Astrocyte (in vitro differentiated cells and primary cell): ENCODE measurements around the gene PRKCH. TPM values are rescaled to one million over a fixed set of nuclear protein-coding genes. Genes with fewer than 3 reads are reported as not detected.

Experiments
- DNase-seq: peaks from one replicate; pipeline ENCODE4 v3.0.0-alpha.2; 2010; ENCODE audit warnings: low read depth
- FAIRE-seq: peaks from 2 replicates; lab custom pipeline; 2011; peaks lifted over from hg19 to GRCh38; lab: Jason Lieb, UNC
- H2AFZ ChIP-seq: 2 replicates; pipeline ENCODE4 v1.6.0; 2012; ENCODE audit warnings: low read depth, low read length, inconsistent platforms
- H3K27ac ChIP-seq: 2 replicates; pipeline ENCODE4 v1.5.1; 2011; ENCODE audit warnings: low read depth, low read length, inconsistent platforms
- H3K27me3 ChIP-seq: 2 replicates; pipeline ENCODE4 v1.6.0; 2011; ENCODE audit warnings: low read length, inconsistent platforms; ENCODE audit not compliant: insufficient read depth
- H3K36me3 ChIP-seq: 2 replicates; pipeline ENCODE4 v1.5.1; 2011; ENCODE audit warnings: low read length, inconsistent platforms; ENCODE audit not compliant: insufficient read depth
- H3K4me1 ChIP-seq: 2 replicates; pipeline ENCODE4 v1.5.1; 2011; ENCODE audit warnings: low read length, inconsistent platforms; ENCODE audit not compliant: insufficient read depth
- H3K4me2 ChIP-seq: 2 replicates; pipeline ENCODE4 v1.6.0; 2012; ENCODE audit warnings: low read length, inconsistent platforms
- H3K4me3 ChIP-seq: 2 replicates; pipeline ENCODE4 v1.5.1; 2011; ENCODE audit warnings: low read depth, mild to moderate bottlenecking, low read length, inconsistent platforms; ENCODE audit not compliant: insufficient read depth
- H3K79me2 ChIP-seq: 2 replicates; pipeline ENCODE4 v1.6.0; 2012; ENCODE audit warnings: mild to moderate bottlenecking, low read length, inconsistent platforms; ENCODE audit not compliant: insufficient read depth
- H3K9ac ChIP-seq: 2 replicates; pipeline ENCODE4 v1.6.0; 2012; ENCODE audit warnings: mild to moderate bottlenecking, low read length, inconsistent platforms
- H3K9me3 ChIP-seq: 2 replicates; pipeline ENCODE4 v1.5.1; 2012; ENCODE audit warnings: low read depth, mild to moderate bottlenecking, low read length, inconsistent platforms; ENCODE audit not compliant: insufficient read depth
- H4K20me1 ChIP-seq: 2 replicates; pipeline ENCODE4 v1.6.0; 2012; ENCODE audit warnings: low read length, inconsistent platforms; ENCODE audit not compliant: insufficient read depth
- H3K27ac Mint-ChIP-seq: one replicate; pipeline ENCODE4 v1.8.0; 2021; ENCODE audit warnings: mild to moderate bottlenecking, mixed read lengths; ENCODE audit not compliant: unreplicated experiment
- H3K27me3 Mint-ChIP-seq: one replicate; pipeline ENCODE4 v1.8.0; 2021; ENCODE audit warnings: low read depth, mixed read lengths; ENCODE audit not compliant: unreplicated experiment
- H3K36me3 Mint-ChIP-seq: one replicate; pipeline ENCODE4 v1.8.0; 2021; ENCODE audit warnings: low read depth, mixed read lengths; ENCODE audit not compliant: unreplicated experiment
- H3K4me1 Mint-ChIP-seq: one replicate; pipeline ENCODE4 v1.8.0; 2021; ENCODE audit warnings: low read depth, mixed read lengths; ENCODE audit not compliant: unreplicated experiment
- H3K4me3 Mint-ChIP-seq: one replicate; pipeline ENCODE4 v1.8.0; 2021; ENCODE audit warnings: mild to moderate bottlenecking, moderate library complexity, mixed read lengths; ENCODE audit not compliant: unreplicated experiment
- H3K9me3 Mint-ChIP-seq: one replicate; pipeline ENCODE4 v1.8.0; 2021; ENCODE audit warnings: mild to moderate bottlenecking, mixed read lengths; ENCODE audit not compliant: unreplicated experiment
- CTCF ChIP-seq: IDR thresholded peaks from 2 replicates; pipeline ENCODE4 v1.5.1; 2011; ENCODE audit warnings: low read depth, mild to moderate bottlenecking, inconsistent platforms, low read length, moderate library complexity; ENCODE audit not compliant: insufficient read depth
- EZH2 ChIP-seq: IDR thresholded peaks from 2 replicates; pipeline ENCODE4 v1.6.1; 2012; ENCODE audit warnings: mild to moderate bottlenecking, low read length, inconsistent platforms; ENCODE audit not compliant: insufficient read depth
- total RNA-seq: library from RNA; stranded (reverse); gene quantifications from 2 replicates; pipeline ENCODE4 v1.2.1, GENCODE V29; 2021

PRKCH gene
- total RNA-seq, 1 donor from 2014 or later, result 6.0 TPM

- TF ChIP-seq EZH2 (no peak), CTCF (no peak)
- H3K27me3 Mint-ChIP-seq, result no peaks in the 10 kb centered on the region
- Histone ChIP-seq H3K4me1 (peaks cover 74% of the 10 kb centered on the region), H3K27ac (peak overlapping the region; percentile 80), H3K4me3 (peak overlapping the region; percentile 15), H3K9ac (peak overlapping the region; percentile 61), H4K20me1 (no peaks in the 10 kb centered on the region), H3K27me3 (no peaks in the 10 kb centered on the region), H2AFZ (no peak overlapping the region), H3K4me2 (peak overlapping the region; percentile 69), H3K79me2 (no peaks in the 10 kb centered on the region), H3K9me3 (no peaks in the 10 kb centered on the region), H3K36me3 (no peaks in the 10 kb centered on the region)
- H3K4me1 Mint-ChIP-seq, result peaks cover 84% of the 10 kb centered on the region
- H3K27ac Mint-ChIP-seq, result peak overlapping the region; percentile 97
- no peaks in the 10 kb centered on the region for H3K9me3 Mint-ChIP-seq
- FAIRE-seq, result peak; percentile 50
- H3K4me3 Mint-ChIP-seq, result peak overlapping the region; percentile 77
- DNase-seq, result peak; percentile 99
- peaks cover 2% of the 10 kb centered on the region for H3K36me3 Mint-ChIP-seq
Observed at GRCh38 chr14:61569812-61570548, 248.6 kb downstream of the PRKCH start.

GRCh38 chr14:61570549-61571290 is 249.3 kb downstream of the PRKCH start:
- peak overlapping the region; percentile 15 for H3K4me3 ChIP-seq
- DNase-seq, result no peak
- Mint-ChIP-seq H3K36me3 (peaks cover 2% of the 10 kb centered on the region), H3K27me3 (no peaks in the 10 kb centered on the region), H3K4me1 (peaks cover 88% of the 10 kb centered on the region), H3K27ac (peak overlapping the region; percentile 97), H3K4me3 (peak overlapping the region; percentile 77), H3K9me3 (no peaks in the 10 kb centered on the region)
- TF ChIP-seq CTCF (no peak), EZH2 (no peak)
- no peaks in the 10 kb centered on the region for H3K27me3 ChIP-seq
- peak; percentile 34 for FAIRE-seq
- H3K27ac ChIP-seq, result peak overlapping the region; percentile 80
- H3K4me1 ChIP-seq, result peaks cover 70% of the 10 kb centered on the region
- no peaks in the 10 kb centered on the region for H4K20me1 ChIP-seq
- H3K9me3 ChIP-seq, result no peaks in the 10 kb centered on the region
- no peaks in the 10 kb centered on the region for H3K79me2 ChIP-seq
- H3K9ac ChIP-seq, result peak overlapping the region; percentile 61
- peak overlapping the region; percentile 69 for H3K4me2 ChIP-seq
- H2AFZ ChIP-seq, result peak overlapping the region; percentile 6
- H3K36me3 ChIP-seq, result no peaks in the 10 kb centered on the region

- peak overlapping the region; percentile 5 for H3K27ac Mint-ChIP-seq
- Histone ChIP-seq H4K20me1 (no peaks in the 10 kb centered on the region), H2AFZ (no peak overlapping the region), H3K4me3 (no peak overlapping the region), H3K4me2 (no peak overlapping the region), H3K9ac (no peak overlapping the region), H3K27ac (no peak overlapping the region), H3K9me3 (no peaks in the 10 kb centered on the region), H3K27me3 (no peaks in the 10 kb centered on the region), H3K4me1 (peaks cover 61% of the 10 kb centered on the region), H3K79me2 (no peaks in the 10 kb centered on the region), H3K36me3 (no peaks in the 10 kb centered on the region)
- FAIRE-seq (no peak), DNase-seq (no peak)
- H3K4me3 Mint-ChIP-seq, result peak overlapping the region; percentile 36
- no peaks in the 10 kb centered on the region for H3K27me3 Mint-ChIP-seq
- H3K9me3 Mint-ChIP-seq, result no peaks in the 10 kb centered on the region
- H3K36me3 Mint-ChIP-seq, result peaks cover 2% of the 10 kb centered on the region
- TF ChIP-seq EZH2 (no peak), CTCF (no peak)
- peaks cover 86% of the 10 kb centered on the region for H3K4me1 Mint-ChIP-seq
Observed at GRCh38 chr14:61571917-61572316, 250.5 kb downstream of the PRKCH start.
